Measurements from ENCODE around the gene SRRM4.
"Not testable (repeated sequence)": the region's sequence is repeated elsewhere in the genome, so short reads cannot be mapped to it uniquely, and the experiment has no call there.

The SRRM4 gene, protein sequence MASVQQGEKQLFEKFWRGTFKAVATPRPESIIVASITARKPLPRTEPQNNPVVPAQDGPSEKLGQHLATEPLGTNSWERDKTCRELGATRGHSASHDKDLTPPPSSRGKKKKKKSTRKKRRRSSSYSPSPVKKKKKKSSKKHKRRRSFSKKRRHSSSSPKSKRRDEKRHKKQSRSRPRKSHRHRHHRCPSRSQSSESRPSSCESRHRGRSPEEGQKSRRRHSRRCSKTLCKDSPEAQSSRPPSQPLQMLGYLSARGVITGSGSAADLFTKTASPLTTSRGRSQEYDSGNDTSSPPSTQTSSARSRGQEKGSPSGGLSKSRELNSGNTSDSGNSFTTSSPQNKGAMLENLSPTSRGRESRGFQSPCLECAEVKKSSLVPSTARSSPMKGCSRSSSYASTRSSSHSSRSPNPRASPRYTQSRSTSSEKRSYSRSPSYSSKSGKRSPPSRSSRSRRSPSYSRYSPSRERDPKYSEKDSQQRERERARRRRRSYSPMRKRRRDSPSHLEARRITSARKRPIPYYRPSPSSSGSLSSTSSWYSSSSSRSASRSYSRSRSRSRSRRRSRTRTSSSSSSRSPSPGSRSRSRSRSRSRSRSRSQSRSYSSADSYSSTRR

GRCh38 chr12:118981285-118982211, at the start of gene SRRM4:
Gene SRRM4, plus strand, starts transcription at chr12:118981541. Its CDS starts 342 bp downstream, at chr12:118981883.
- no peak for DNase-seq (ENCODE audit: low spot score)

- no peak for DNase-seq (ENCODE audit: low spot score)
These were observed 35.1 kb upstream of the SRRM4 start for GRCh38 chr12:118946256-118946655.

- no peak for DNase-seq (ENCODE audit: low spot score)
These were observed 22.8 kb upstream of the SRRM4 start for GRCh38 chr12:118958520-118958919.

GRCh38 chr12:118959348-118959747, 22.0 kb upstream of the SRRM4 start:
- no peak for DNase-seq (ENCODE audit: low spot score)

- no peak for DNase-seq (ENCODE audit: low spot score)
These were observed 21.3 kb upstream of the SRRM4 start for GRCh38 chr12:118959985-118960560.

- DNase-seq (ENCODE audit: low spot score), result no peak
These were observed 20.5 kb upstream of the SRRM4 start for GRCh38 chr12:118960865-118961264.

- DNase-seq (ENCODE audit: low spot score), result no peak
These were observed 16.4 kb upstream of the SRRM4 start for GRCh38 chr12:118964988-118965387.

DNA sequence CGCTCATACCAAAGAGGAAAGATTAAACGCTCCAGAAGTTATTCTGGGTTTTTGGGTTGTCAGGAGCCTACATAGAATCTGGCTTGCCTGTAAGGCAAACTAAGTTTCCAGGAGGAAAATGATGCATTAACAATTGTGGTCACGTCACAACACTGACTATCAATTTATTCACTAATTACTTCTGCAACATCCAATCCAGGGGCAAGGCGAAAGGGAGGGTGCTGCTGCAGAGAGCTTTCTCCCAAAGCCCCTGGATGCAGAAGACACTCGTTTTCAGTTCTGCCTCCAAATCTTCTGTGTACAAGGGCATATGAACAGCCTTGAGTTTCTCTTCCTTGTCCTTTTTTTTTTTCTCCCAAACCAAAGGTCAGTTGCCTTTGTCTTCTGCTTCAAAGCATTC, 10.5 kb upstream of the SRRM4 start:
- no peak for DNase-seq (ENCODE audit: low spot score)

GRCh38 chr12:118972982-118973381, 8.4 kb upstream of the SRRM4 start:
- no peak for DNase-seq (ENCODE audit: low spot score)

- peak; percentile 65 for DNase-seq (ENCODE audit: low spot score)
These were observed 1.5 kb upstream of the SRRM4 start for GRCh38 chr12:118979763-118980406.

GRCh38 chr12:118980407-118981014, 830 bp upstream of the SRRM4 start:
- no peak for DNase-seq (ENCODE audit: low spot score)

GRCh38 chr12:118982302-118982701, 961 bp downstream of the SRRM4 start:
- DNase-seq (ENCODE audit: low spot score), result no peak

GRCh38 chr12:118982984-118983761, 1.8 kb downstream of the SRRM4 start:
- DNase-seq (ENCODE audit: low spot score), result no peak

GRCh38 chr12:118984161-118984943, 3.0 kb downstream of the SRRM4 start:
- no peak for DNase-seq (ENCODE audit: low spot score)

DNA sequence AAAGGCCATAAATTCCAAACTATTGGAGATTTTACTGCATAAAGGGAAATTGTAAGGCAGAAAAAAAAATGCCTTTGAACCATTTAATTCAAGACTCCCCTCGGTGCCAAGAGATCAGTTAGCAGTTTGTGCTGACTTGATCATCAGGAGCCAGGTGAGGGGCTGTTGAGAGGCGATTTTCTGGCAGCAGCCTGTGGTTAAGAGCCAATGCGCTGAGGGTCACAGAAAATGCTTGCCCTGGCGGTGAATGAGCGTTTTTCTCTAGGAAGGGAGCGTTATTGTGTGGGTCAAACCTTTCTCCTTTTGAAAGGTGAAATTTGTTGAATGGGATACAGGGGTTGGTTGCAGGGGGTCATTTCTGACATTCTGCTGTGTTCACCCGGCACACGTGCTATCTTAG, 4.7 kb downstream of the SRRM4 start:
- DNase-seq (ENCODE audit: low spot score), result no peak

DNA sequence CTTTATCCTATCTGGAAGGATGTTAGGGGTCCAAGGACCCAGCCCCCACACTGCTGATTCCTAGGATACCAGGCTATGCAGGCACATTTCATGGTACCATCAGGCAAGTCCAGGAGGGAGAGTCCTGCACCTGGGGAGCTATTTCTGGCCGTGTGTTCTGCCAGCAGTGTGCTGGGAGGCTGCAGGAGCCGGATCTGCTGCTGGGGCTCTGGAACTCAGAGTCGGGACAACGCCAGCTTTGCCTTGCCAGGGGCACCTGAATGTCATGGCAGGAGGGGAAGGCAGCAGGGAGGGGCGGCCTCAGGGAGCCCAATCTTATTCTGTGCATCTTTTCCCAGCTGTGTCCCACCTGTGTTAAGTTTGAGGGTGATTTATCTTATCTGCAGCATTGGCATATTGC, 17.8 kb downstream of the SRRM4 start:
- no peak for DNase-seq (ENCODE audit: low spot score)

GRCh38 chr12:119005085-119005484, 23.7 kb downstream of the SRRM4 start:
- no peak for DNase-seq (ENCODE audit: low spot score)

DNA sequence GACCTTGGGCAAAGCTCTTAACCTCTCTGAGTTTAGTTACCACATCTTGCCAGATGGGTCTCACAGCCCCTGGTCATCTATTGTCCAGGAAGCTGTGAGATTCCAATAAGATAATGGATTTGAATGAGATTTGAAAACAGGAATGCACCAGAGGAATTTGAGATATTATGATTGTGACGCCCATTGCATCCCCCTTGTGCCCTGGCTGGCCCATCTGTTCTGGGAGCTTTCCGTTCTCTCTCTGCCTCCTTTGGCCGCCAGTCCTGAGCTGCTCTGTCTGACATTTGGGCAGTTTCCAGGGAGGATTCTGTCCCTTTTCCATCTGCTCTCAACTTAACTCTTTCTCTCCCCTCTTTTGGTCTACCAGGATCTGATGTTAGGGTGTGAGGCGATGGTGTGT, 24.6 kb downstream of the SRRM4 start:
- DNase-seq (ENCODE audit: low spot score), result no peak

DNA sequence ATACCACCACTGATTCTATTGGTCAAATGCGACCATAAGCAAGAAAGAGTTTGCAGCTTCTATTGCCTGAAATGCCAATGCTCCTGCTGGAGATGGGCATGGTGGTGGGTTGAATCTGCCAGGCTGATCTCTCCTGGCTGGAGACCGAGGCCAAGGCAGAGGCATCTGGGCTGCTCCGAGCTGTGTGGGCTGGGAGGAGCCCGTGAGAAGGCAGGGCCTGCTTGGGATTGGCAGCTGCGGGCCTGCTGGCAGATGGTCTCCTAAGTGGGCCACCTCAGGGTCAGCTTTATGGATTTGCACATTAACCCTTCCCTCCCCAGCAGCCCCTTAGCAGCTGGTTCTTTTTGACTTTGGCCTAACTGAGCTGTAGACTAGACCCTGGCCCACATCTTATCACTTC, 25.4 kb downstream of the SRRM4 start:
- DNase-seq (ENCODE audit: low spot score), result no peak

DNA sequence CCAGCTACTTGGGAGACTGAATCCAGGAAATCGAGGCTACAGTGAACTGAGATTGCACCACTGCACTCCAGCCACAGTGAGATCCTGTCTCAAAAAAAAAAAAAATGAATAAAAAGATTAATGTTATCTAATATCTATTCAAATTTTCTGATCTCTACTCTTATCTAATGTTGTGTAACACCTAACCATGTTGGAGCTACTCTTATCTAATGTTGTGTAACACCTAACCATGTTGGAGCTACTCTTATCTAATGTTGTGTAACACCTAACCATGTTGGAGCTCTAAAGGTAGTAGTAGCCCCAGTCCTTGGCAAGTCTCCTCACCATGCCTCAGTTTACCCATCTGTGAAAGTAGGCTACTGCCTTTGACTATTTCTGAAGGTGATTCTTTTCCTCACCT, 26.9 kb downstream of the SRRM4 start:
- DNase-seq (ENCODE audit: low spot score), result not testable (repeated sequence)

Data from pons (tissue), 1 donor.